Activated gamma-delta T cell (primary cell): ENCODE results near the gene HES3.

Experiments
- DNase-seq: peaks from one replicate; lab custom pipeline; 2025; lab: John Stamatoyannopoulos, UW

HES3 gene

DNA sequence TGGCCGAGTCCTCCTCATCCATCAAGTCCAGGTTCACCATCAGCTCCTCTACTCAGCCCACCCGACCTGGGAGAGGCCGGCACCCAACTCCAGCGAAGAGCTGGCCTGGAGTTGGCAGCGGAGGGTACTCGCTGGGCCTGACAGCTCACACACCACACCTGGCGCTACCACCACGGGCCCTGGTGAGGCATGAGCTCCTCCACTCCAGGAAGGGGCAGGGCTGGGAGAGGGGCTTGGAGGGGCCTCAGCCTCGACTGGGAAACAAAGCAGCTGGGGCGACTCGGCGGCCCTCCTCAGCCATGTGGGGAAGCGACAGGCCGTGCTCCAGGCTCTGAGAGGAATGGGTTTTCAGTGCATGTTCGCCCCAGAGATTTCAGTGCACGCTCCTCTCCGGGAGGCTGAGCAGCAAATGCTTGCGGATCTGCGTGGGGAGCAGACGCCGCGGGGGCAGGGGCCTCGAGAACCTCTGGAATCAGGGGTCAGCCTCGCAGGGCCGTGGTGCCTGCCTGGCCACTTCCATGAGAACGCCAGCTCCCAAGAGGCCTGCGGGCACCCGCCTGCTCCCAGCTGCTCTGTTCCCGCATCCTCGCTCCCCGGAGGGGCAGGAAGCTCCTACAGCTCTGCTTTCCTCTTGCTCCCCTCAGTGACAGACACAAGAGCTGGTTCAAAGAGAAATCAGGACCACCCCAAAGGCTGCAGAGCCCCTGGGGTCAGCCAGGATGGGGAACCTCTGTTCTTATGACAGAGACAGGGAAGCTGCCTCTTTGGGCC, 35.8 kb downstream of the HES3 start:
- no peak for DNase-seq

DNA sequence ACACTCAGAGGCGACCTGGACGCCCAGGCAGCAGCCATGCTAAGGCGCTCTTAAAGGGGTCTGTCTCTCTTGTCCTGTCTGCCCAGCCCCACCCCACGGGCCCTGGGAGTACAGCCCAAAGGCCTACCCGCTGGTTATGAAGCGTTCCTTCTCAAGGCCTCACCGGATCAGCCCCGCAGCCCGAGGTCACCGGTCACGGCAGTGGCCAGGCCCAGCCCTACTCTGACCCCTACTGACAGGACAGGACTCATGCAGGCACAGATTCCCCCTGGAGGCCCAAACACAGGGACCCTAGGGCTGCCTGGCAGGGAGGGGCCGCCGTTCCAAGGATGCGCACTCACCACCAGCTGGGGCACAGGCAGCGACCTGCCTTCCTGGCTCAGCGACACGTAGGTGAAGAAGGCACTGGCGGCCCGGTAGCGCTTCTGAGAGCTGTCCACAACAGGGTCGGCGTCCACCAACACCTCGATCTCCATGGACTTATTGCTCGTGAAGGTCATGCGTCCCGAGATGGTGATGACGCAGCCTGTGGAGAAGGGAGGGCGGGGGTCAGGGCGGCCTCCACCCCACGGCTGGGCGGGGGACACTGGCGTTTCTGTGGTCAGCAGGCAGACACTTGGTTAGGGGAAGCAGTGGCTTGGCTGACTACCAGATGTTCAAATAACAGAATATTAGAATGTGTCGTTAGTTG, 36.9 kb downstream of the HES3 start:
- DNase-seq = no peak

DNA sequence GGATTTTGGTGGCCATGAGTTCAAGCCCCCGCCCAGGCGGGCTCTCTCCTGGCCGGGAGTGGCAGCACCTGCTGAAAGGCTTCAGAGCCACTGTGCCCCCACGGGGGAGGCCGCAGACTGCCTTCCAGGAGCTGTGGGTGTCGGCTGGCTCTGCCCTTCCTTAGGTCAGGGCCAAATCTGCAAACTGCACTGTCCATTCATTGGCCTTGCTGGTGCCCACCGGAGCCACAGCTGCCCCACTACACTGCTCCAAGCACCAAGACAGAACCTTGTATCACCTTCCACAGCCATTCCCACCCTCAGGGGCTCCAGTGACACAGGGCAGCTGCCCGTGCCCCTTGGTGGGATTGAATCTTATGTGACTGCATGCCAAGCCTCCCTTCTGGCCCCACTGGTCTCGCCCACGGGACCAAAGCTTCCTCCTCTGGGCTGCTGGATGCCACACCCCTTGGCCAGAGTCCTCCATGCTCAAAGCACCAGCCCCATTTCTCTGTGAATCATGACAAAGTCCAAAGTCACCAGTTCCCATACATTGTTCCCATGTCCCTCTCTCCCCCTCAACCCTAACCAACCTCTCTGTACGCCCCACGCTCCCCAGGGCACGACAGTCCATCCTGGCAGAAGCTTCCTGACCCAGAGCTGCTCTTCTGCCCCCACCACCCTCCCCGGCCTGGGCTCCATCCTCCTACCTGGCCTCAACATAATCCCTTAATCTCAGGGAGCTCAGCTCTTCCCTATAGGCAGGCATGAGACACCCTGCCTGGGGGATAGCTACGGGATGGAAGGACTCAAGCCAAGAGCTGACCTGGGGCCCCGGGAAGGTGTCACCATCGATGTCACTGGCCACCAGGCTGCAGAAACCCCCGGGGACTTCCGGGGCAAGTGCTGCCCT, 37.8 kb downstream of the HES3 start:
- DNase-seq = no peak

DNA sequence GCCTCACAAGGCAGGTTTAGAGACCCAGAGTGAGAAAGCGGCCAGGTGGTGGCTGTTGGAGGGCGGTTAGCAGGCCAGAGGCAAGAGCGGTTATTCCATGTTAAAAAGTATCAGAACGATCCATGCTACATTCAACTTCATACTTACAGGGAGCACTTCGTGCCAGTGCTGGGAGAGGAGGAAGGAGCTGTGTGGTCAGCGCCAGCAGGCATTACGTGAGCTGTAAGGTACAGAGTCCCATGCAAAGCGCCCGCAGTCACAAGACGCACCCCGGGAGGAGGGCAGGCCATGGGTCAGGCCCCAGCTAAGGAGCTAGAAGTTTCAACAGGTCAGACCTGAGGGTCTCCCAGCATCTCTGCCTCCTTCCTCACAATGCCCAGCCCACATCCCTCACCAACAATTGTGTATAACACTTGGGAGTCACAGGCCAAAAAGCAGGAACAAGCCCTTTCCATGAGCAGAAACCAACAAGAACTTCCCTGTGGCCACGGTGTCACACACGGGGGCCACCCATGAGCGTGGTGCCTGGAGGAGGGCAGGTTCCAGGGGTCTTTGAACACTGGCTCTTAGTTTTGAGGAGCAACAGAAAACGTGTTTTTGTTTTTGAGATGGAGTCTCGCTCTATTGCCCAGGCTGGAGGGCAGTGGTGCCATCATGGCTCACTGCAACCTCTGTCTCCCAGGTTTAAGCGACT, 38.7 kb downstream of the HES3 start:
- DNase-seq = no peak

DNA sequence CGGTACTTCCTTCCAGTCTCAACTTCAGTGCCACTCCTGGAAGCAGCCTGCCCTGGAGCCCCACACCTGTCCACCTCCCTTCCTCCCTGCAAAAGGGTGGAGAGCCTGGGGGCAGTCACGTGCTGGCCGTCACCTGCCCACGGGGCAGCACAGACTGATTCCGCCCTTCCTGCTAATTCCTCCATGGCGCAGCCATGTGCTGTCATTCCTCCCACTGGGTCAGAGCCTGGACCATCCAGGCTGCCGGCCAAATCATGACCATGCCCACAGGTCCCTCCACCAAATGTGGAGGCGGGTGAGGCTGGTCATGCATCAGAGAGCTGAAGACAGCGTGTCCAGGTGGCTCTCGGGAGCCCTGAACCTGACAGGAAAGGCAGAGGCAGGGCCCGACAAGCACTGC, 41.4 kb downstream of the HES3 start:
- no peak for DNase-seq

DNA sequence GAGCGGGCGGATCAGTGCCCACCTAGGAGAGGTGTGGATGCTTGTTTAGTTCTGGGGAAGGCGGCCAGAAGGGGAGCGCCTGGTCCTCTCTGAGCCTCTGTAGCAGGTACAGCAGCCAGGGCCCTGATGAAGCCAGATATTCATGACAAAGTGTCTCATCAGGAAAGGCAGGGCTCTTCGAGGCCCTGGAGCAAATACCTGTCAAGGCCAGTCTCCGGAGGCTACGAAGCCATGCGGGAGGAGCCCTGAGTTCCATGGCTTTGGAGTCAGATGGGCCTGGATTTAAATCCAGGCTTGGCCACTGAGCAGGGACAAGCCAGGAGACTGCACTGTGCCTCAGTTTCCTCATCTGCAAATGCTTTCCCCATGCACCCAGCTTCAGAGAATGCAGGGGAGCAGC, 42.3 kb downstream of the HES3 start:
- DNase-seq = no peak

DNA sequence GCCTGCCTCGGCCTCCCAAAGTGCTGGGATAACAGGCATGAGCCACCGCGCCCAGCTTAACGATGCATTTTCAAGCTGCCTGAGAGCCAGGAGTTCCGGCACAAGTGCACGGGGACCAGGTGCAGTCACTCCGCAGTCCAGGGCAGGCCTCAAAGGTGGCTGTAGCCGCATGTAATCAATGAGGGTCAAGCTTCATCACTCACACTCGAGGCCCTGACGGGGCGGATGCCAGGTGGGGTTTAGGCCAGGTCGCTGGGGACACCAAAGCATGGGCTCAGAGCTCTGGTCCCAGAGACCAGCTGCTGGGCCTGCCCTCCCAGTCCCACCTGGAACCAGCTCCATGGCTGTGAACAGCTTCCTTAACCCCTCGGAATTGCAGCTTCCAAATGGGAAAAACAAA, 43.0 kb downstream of the HES3 start:
- no peak for DNase-seq

DNA sequence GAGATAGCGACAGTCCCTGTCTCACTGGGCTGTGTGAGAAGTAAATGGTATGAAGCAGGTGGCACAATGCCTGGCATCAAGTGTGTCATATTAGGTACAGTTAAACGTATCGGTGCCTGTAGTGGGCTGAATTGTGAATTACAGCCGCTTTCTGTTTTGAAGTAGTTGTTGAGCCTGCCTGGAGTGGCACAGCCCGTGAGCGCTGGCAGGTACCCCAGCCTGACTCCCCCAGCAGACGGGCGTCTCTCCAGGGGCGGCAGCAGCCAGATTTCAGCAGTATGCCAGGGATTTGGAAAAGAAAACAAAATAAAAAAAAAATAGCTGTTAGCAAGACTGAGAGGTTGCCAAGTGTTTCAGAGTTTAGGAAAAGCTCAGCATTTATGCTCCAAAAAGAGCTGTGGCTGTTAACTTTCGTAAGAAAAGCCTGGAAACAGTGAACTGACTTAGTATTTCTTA, 43.5 kb downstream of the HES3 start:
- no peak for DNase-seq

DNA sequence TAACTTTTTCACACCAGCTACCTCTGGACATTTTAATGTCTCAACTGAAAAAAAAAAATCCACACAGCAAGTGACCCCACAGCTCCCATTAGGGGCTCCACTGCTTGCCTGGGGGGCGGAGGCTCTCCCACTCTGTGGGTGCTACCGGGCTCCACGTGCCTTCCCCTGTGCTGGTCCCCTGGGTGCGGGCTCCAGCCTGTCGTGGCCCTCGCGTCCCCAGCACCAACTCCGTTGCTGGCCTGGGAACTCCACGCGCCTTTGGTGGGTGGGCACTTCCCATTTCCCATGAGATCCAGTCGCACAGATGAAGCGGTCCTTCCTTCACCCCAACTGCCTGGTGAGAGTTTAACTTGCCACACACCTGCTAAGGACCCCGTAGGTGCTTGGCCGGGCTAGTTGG, 44.0 kb downstream of the HES3 start:
- no peak for DNase-seq

DNA sequence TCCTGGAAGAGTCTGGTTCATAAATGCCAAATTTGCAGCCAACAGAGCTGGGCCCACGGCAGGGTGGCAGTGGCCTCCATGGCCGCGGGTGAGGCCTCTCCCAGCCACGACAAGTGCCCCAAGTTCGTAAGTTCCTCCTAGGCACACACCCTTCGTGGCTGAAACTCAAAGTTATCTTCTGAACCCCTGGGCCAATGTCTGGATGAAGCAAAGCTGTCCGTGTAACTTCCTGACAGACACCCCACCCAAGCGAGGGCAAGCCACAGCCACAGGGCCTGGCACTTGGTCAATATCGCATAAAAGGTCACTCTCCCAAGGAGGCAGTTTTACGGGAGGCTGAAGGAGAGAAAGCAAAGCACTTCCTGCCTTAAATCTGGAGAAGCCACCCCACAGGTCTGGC, 44.7 kb downstream of the HES3 start:
- no peak for DNase-seq

DNA sequence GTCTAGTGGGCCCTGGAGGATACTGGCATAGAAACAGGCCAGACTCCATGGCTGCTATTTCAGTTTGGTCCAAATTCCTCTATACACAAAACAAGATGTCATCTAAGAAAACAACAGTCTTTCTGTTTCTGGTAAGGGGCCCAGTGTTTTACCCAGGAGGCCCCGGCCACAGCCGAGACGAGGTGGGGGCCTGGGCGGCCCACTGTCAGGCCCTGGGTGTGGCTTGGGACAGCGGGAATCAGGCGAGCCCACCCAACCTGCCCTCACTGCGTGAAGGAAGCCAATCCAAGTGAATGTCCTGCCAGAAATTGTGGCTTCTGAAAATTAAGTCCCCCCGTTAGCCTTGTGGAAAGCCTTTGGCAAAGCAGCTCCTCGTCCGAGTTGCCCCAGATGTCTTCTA, 48.1 kb downstream of the HES3 start:
- DNase-seq = no peak

DNA sequence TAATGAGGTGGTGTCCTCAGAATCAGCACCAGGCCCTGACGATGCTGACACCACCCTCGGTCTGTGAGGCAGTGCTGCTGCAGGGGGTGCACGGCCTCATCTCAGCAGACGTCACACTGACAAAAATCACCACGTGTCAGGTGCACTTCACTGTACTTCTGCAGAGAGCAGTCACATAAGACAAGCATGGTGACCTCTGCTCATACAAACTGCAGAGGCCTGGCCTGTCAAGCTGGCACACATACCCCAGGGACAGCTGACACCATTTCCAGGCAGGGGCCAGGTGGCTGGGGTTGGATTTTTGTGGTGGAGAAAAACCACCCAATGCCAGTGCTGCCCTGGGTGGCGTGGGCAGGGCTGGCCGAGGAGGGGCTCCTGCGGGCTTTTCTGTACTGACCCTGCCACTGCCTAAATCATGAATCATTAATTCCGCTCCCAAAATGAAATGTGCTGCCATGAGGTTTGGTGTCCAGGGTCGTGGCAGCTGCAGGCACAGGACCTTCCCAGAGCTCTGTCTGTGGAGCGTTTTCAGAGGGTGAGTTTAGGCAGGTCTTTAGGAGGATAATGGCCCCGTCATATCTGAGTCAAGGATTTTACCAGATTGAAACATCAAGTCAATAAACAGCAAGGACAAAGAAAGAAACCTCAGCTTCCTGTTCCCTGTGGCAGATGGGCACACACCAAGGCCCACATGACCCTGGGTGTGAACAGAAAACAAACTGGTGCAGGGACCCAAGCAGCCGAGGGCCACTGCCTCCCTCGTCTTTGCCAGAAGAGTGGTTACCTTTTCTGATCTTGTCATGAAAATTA, 50.3 kb downstream of the HES3 start:
- no peak for DNase-seq

DNA sequence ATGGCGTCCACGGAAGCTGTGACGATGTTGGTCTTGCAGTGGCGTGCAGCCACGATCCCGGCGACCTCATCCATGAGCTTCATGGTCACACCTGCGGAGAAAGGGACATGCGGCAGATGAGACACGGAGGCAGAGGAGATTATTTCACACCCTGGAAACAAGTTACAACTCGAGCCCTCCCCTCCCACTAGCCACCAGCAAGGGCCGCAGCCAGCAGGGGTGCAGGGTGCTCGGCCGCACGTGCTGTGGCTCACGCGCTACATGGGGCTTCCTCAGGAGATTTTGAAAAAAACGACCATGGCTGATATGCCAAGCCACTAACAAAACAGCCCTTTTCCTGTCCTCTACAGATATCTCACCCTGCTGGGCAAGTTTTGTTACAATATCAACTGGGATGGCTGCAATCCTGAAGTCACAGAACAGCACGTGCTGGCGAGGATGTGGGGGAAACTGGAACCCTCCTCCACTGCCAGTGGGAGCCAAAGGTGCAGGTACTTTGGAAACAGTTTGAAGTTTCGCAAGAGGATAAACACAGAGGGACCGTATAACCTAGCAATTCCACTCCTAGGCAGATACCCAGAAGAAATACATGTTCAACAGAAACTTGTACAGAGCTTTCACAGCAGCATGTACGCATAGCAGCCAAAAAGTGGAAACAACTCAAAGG, 51.0 kb downstream of the HES3 start:
- DNase-seq = no peak
